DOHH2 (cell line): ENCODE measurements around the gene CAMK2N1.

Experiments used
- H3F3A ChIP-seq: fragments of 200-600 bp; sonication (generic), shearing (Covaris generic); 2 replicates; pipeline ENCODE4 v1.6.0; 2016; ENCODE audit warnings: antibody characterized with exemption, mild to moderate bottlenecking; ENCODE audit not compliant: control insufficient read depth, insufficient read depth
- H3K27ac ChIP-seq: fragments of 200-600 bp; sonication (generic); 2 replicates; pipeline ENCODE4 v1.5.1; 2014; ENCODE audit warnings: low read depth, mild to moderate bottlenecking, low read length, moderate library complexity
- H3K27me3 ChIP-seq: fragments of 200-600 bp; sonication (generic); 2 replicates; pipeline ENCODE4 v1.6.1; 2014; ENCODE audit warnings: mild to moderate bottlenecking, low read length, mixed read lengths; ENCODE audit not compliant: control insufficient read depth
- H3K36me3 ChIP-seq: fragments of 200-600 bp; sonication (generic); 2 replicates; pipeline ENCODE4 v1.6.1; 2014; ENCODE audit warnings: mild to moderate bottlenecking, low read length, moderate library complexity, mixed read lengths; ENCODE audit not compliant: control insufficient read depth
- H3K4me1 ChIP-seq: fragments of 200-600 bp; sonication (generic); 2 replicates; pipeline ENCODE4 v1.6.1; 2014; ENCODE audit warnings: mild to moderate bottlenecking, low read length, mixed read lengths; ENCODE audit not compliant: control insufficient read depth
- H3K4me2 ChIP-seq: fragments of 200-600 bp; sonication (generic); 2 replicates; pipeline ENCODE4 v1.6.0; 2014; ENCODE audit warnings: mild to moderate bottlenecking, low read length, moderate library complexity
- H3K4me3 ChIP-seq: fragments of 200-600 bp; sonication (generic); 2 replicates; pipeline ENCODE4 v1.5.1; 2014; ENCODE audit warnings: mild to moderate bottlenecking, low read length, mixed read lengths
- H3K79me2 ChIP-seq: fragments of 200-600 bp; sonication (generic); 2 replicates; pipeline ENCODE4 v1.6.1; 2014; ENCODE audit warnings: mild to moderate bottlenecking, low read length, mixed read lengths; ENCODE audit not compliant: control insufficient read depth
- H3K9me2 ChIP-seq: fragments of 200-600 bp; sonication (generic); replicated peaks from 2 replicates; pipeline ENCODE4 v1.6.1; 2014; ENCODE audit warnings: mild to moderate bottlenecking, low read length, mixed read lengths; ENCODE audit not compliant: control insufficient read depth
- H3K9me3 ChIP-seq: fragments of 200-600 bp; sonication (generic); 2 replicates; pipeline ENCODE4 v1.6.1; 2014; ENCODE audit warnings: antibody characterized with exemption, low read length, mixed read lengths; ENCODE audit not compliant: control insufficient read depth, insufficient read depth
- H4K20me1 ChIP-seq: fragments of 200-600 bp; sonication (generic); 2 replicates; pipeline ENCODE4 v1.6.0; 2014; ENCODE audit warnings: low read depth, mild to moderate bottlenecking, antibody characterized with exemption, low read length, moderate library complexity; ENCODE audit not compliant: control insufficient read depth, insufficient read depth
- CTCF ChIP-seq: fragments of 200-600 bp; sonication (generic); IDR thresholded peaks from one replicate; pipeline ENCODE4 v1.5.1; 2014; ENCODE audit warnings: antibody characterized with exemption, mild to moderate bottlenecking, low read depth, low read length; ENCODE audit not compliant: poor library complexity, severe bottlenecking
- EZH2phosphoT487 ChIP-seq: fragments of 200-600 bp; sonication (generic); IDR thresholded peaks from 2 replicates; pipeline ENCODE4 v1.6.1; 2017; ENCODE audit warnings: borderline replicate concordance, mild to moderate bottlenecking, antibody characterized with exemption, low read length, moderate library complexity, mixed read lengths

CAMK2N1 gene

GRCh38 chr1:20491178-20491577 lies 5.2 kb upstream of the CAMK2N1 start:
- no peak overlapping the region for H3K27ac ChIP-seq

GRCh38 chr1:20487236-20487590 lies 1.2 kb upstream of the CAMK2N1 start:
- no peaks in the 10 kb centered on the region for H3F3A ChIP-seq
- 0 out of 2 replicates have a peak, but pooled peaks cover 2% of the 10 kb centered on the region for H3K4me1 ChIP-seq
- H3K4me3 ChIP-seq = no peak overlapping the region
- TF ChIP-seq CTCF = no peak
- H3K27ac ChIP-seq = no peak overlapping the region
- H3K9me3 ChIP-seq = no peaks in the 10 kb centered on the region
- H4K20me1 ChIP-seq = no peaks in the 10 kb centered on the region
- peaks cover 56% of the 10 kb centered on the region for H3K27me3 ChIP-seq
- H3K79me2 ChIP-seq = no peaks in the 10 kb centered on the region
- no peaks in the 10 kb centered on the region for H3K9me2 ChIP-seq
- H3K4me2 ChIP-seq = no peak overlapping the region
- H3K36me3 ChIP-seq = no peaks in the 10 kb centered on the region

More at GRCh38 chr1:20491178-20491577, 5.2 kb upstream of the CAMK2N1 start:
- Histone ChIP-seq H3K4me2 (no peak overlapping the region), H3K4me1 (peaks cover 18% of the 10 kb centered on the region), H3K9me3 (no peaks in the 10 kb centered on the region), H3K27me3 (peaks cover 32% of the 10 kb centered on the region), H3F3A (no peaks in the 10 kb centered on the region), H3K4me3 (no peak overlapping the region), H4K20me1 (no peaks in the 10 kb centered on the region), H3K9me2 (no peaks in the 10 kb centered on the region), H3K79me2 (no peaks in the 10 kb centered on the region), H3K36me3 (no peaks in the 10 kb centered on the region)
- no peak for TF ChIP-seq CTCF
- no peak for TF ChIP-seq EZH2phosphoT487

DNA sequence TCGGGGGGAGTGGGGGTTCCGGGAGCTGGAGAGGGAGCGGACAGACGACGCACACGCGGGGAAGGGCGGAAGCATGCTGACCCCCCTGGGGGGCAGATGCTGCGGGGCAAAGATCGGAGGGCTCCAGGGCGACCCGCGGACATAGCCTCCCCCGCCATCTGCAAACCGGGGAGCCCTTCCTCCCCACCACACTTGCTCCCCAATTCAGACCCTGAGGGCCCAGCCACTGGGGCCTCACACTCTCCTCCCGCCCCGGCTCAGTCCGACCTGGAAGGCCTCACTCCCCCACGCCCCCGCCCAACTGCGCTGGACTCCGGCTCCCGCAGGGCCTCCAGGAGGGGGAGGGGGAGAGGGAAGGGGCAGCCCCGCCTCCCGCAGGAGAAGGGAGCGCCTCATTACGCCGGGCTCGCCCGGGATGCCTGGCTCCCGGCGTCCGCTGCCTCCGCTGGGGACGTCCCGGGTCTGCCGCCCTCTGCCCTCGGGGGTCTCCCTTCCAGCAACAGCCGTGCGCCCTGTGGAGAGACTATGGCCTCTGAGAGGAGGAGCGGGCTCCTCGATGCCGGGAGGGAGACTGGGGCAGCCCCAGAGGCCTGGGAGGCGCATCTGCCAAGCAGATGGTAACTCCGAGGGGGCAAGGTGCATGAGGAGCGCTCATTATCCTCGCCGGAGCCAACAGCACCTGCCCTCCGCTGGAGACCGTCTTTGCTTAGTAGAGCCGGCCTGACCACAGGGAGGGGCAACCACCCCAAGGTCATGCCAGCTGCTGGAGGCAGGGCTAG lies 636 bp upstream of the CAMK2N1 start:
- TF ChIP-seq EZH2phosphoT487 (no peak), CTCF (no peak)
- no peaks in the 10 kb centered on the region for H3K9me2 ChIP-seq
- no peaks in the 10 kb centered on the region for H3K36me3 ChIP-seq
- peak overlapping the region; percentile 45; the same call in 1 of the 2 replicates for H3K4me2 ChIP-seq
- H3K9me3 ChIP-seq = no peaks in the 10 kb centered on the region
- no peaks in the 10 kb centered on the region for H3F3A ChIP-seq
- H3K4me1 ChIP-seq = 0 out of 2 replicates have a peak, but pooled peaks cover 2% of the 10 kb centered on the region
- peak overlapping the region; percentile 45 for H3K4me3 ChIP-seq
- no peaks in the 10 kb centered on the region for H4K20me1 ChIP-seq
- H3K27me3 ChIP-seq = peaks cover 59% of the 10 kb centered on the region
- H3K27ac ChIP-seq = no peak overlapping the region
- no peaks in the 10 kb centered on the region for H3K79me2 ChIP-seq
